Colonic mucosa (tissue), 4 donors: ENCODE data around the gene TDRD6. TPM values are rescaled to one million over a fixed set of nuclear protein-coding genes. Genes with fewer than 3 reads are reported as not detected.

ENCODE experiments used
- DNase-seq: peaks from one replicate; pipeline ENCODE4 v3.0.0-alpha.2; 2020
- H3K27ac ChIP-seq: fragments of 200-600 bp; one replicate; pipeline ENCODE4 v1.8.0; 2021
- H3K27me3 ChIP-seq: fragments of 200-600 bp; one replicate; pipeline ENCODE4 v1.8.0; 2021
- H3K36me3 ChIP-seq: fragments of 200-600 bp; one replicate; pipeline ENCODE4 v1.8.0; 2021
- H3K4me1 ChIP-seq: fragments of 200-600 bp; one replicate; pipeline ENCODE4 v1.8.0; 2021; ENCODE audit warnings: mild to moderate bottlenecking
- H3K4me3 ChIP-seq: fragments of 200-600 bp; one replicate; pipeline ENCODE4 v1.8.0; 2021
- H3K9ac ChIP-seq, 2 donors: one replicate each; pipeline ENCODE4 v1.7.0; 2013; ENCODE audit warnings: control low read depth in 2 of 2, low read depth in 2 of 2, low read length in 2 of 2
- H3K9me3 ChIP-seq: fragments of 200-600 bp; one replicate; pipeline ENCODE4 v1.8.0; 2021
- intact Hi-C: fragments of 100-400 bp; cut with DNase I; formaldehyde crosslinking; loops from one replicate; pipeline ENCODE4 v1.14.1; 2022
- total RNA-seq, 2 donors: library from RNA; stranded (reverse); fragmentation: NEBNext Ultra II Directional in 1 of 2; extraction: Animal tissue kit (Norgen Biotek cat#: 25700) in 1 of 2; gene quantifications; one replicate each; pipeline ENCODE4 v1.2.1, GENCODE V29; 2021
- TF ChIP-seq, protein P1 (sequence below): fragments of 200-600 bp; IDR thresholded peaks from one replicate; pipeline ENCODE4 v1.8.0; 2022; ENCODE audit warnings: antibody characterized with exemption, mild to moderate bottlenecking
- donor health status: healthy.
- donor health status: DM: no; HTN: no; CAD: no.
- donor health status: DM: no; HTN: no; CAD: no.

The TDRD6 gene
- total RNA-seq, 2 donors from 2014 or later: 0.08 to 0.40 TPM

- H3K9me3 ChIP-seq: no peaks in the 10 kb centered on the region
- TF ChIP-seq, protein P1, sequence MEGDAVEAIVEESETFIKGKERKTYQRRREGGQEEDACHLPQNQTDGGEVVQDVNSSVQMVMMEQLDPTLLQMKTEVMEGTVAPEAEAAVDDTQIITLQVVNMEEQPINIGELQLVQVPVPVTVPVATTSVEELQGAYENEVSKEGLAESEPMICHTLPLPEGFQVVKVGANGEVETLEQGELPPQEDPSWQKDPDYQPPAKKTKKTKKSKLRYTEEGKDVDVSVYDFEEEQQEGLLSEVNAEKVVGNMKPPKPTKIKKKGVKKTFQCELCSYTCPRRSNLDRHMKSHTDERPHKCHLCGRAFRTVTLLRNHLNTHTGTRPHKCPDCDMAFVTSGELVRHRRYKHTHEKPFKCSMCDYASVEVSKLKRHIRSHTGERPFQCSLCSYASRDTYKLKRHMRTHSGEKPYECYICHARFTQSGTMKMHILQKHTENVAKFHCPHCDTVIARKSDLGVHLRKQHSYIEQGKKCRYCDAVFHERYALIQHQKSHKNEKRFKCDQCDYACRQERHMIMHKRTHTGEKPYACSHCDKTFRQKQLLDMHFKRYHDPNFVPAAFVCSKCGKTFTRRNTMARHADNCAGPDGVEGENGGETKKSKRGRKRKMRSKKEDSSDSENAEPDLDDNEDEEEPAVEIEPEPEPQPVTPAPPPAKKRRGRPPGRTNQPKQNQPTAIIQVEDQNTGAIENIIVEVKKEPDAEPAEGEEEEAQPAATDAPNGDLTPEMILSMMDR: no peak
- H3K9ac ChIP-seq: no peak overlapping the region
- H3K4me1 ChIP-seq: no peaks in the 10 kb centered on the region
- intact Hi-C loops: no loop called here
- H3K4me3 ChIP-seq: no peak overlapping the region
- H3K27me3 ChIP-seq: no peaks in the 10 kb centered on the region
- no peaks in the 10 kb centered on the region for H3K36me3 ChIP-seq
- no peak overlapping the region for H3K27ac ChIP-seq
- DNase-seq: no peak
Measured at GRCh38 chr6:46688117-46688965, 656 bp downstream of the TDRD6 start.

DNA sequence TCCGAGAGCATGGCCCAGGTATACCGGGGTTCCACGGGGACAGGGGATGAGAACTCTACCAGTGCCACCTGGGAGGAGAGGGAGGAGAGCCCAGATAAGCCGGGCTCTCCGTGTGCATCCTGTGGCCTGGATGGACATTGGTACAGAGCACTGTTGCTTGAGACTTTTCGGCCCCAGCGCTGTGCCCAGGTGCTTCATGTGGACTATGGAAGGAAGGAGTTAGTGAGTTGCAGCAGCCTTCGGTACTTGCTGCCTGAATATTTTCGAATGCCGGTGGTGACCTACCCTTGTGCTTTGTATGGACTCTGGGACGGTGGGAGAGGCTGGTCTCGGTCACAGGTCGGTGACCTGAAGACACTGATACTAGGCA is 1.3 kb downstream of the TDRD6 start:
- DNase-seq: no peak
- intact Hi-C loops: no loop called here
- Histone ChIP-seq H3K27ac (no peak overlapping the region), H3K9me3 (no peaks in the 10 kb centered on the region), H3K4me3 (no peak overlapping the region), H3K36me3 (no peaks in the 10 kb centered on the region), H3K4me1 (no peaks in the 10 kb centered on the region), H3K9ac (no peak overlapping the region), H3K27me3 (no peaks in the 10 kb centered on the region)
- TF ChIP-seq, protein P1: no peak

DNA sequence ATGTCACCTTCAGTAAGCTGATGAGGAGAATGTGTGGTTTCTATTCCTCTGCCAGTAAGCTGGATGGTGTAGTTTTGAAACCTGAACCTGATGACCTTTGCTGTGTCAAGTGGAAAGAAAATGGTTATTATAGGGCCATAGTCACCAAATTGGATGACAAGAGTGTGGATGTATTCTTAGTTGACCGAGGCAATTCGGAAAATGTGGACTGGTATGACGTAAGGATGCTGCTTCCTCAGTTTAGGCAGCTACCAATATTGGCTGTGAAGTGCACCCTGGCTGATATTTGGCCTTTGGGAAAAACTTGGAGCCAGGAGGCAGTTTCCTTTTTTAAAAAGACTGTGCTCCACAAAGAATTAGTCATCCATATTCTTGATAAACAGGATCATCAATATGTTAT is 2.0 kb downstream of the TDRD6 start:
- no peak for DNase-seq
- no peaks in the 10 kb centered on the region for H3K9me3 ChIP-seq
- no peak overlapping the region for H3K27ac ChIP-seq
- intact Hi-C loops: no loop called here
- TF ChIP-seq, protein P1: no peak
- no peaks in the 10 kb centered on the region for H3K27me3 ChIP-seq
- no peak overlapping the region for H3K4me3 ChIP-seq
- no peaks in the 10 kb centered on the region for H3K36me3 ChIP-seq
- H3K9ac ChIP-seq: no peak overlapping the region
- H3K4me1 ChIP-seq: no peaks in the 10 kb centered on the region

- no peaks in the 10 kb centered on the region for H3K4me1 ChIP-seq
- H3K27me3 ChIP-seq: no peaks in the 10 kb centered on the region
- H3K4me3 ChIP-seq: no peak overlapping the region
- H3K27ac ChIP-seq: no peak overlapping the region
- H3K36me3 ChIP-seq: no peaks in the 10 kb centered on the region
- TF ChIP-seq, protein P1: no peak
- no peak overlapping the region for H3K9ac ChIP-seq
- H3K9me3 ChIP-seq: no peaks in the 10 kb centered on the region
- intact Hi-C loops: no loop called here
- no peak for DNase-seq
Measured at GRCh38 chr6:46690141-46690755, 2.6 kb downstream of the TDRD6 start.

DNA sequence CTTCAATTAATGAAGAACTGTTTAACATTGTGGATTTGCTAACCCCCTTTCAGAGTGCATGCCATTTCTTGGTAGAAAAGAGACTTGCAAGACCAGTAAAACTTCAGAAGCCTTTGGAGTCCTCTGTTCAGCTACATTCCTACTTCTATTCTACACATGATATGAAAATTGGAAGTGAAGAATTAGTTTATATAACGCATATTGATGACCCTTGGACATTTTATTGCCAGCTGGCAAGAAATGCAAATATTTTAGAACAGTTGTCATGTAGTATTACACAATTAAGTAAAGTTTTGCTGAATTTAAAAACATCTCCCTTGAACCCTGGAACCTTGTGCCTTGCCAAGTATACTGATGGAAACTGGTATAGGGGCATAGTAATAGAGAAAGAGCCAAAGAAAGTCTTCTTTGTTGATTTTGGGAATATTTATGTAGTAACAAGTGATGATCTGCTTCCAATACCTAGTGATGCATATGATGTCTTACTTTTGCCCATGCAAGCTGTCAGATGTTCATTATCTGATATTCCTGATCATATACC is 3.3 kb downstream of the TDRD6 start:
- intact Hi-C loops: no loop called here
- Histone ChIP-seq H3K4me1 (no peaks in the 10 kb centered on the region), H3K36me3 (no peaks in the 10 kb centered on the region), H3K4me3 (no peak overlapping the region), H3K9ac (no peak overlapping the region), H3K9me3 (no peaks in the 10 kb centered on the region), H3K27me3 (no peaks in the 10 kb centered on the region), H3K27ac (no peak overlapping the region)
- DNase-seq: no peak
- TF ChIP-seq, protein P1: no peak
